A549 (cell line): Measurements from ENCODE around the gene DENND5A. TPM values are rescaled to one million over a fixed set of nuclear protein-coding genes. Genes with fewer than 3 reads are reported as not detected.

Experiments
- ATAC-seq, 2 experiments: fragments of 200-7000 bp in 1 of 2; fragments of >200 bp in 1 of 2; cut with Nextera tagmentation in 1 of 2; cut with Tn5 transposase in 1 of 2; 3 replicates each; pipeline versions ENCODE4 v1.8.0 to v1.9.1; 2018 to 2020; ENCODE audit warnings: mild to moderate bottlenecking in 1 of 2, moderate library complexity in 1 of 2
- CTCF ChIA-PET: fragments of 300-600 bp; sonication (Branson Sonifier 250); formaldehyde crosslinking; extraction: SDS; loops from one replicate; lab custom pipeline; 2021; ENCODE audit warnings: antibody characterized with exemption, inconsistent platforms; lab: Yijun Ruan, JAX
- POLR2A ChIA-PET: fragments of 350-600 bp; formaldehyde crosslinking; extraction: SDS; loops from one replicate; lab custom pipeline; 2021; ENCODE audit warnings: antibody characterized with exemption, inconsistent platforms; lab: Yijun Ruan, JAX
- DNase-seq, 2 experiments: peaks; one replicate each; pipeline versions ENCODE4 v3.0.0 to v3.0.0-alpha.2; 2011 to 2016; ENCODE audit warnings: low read depth in 1 of 2, low spot score in 1 of 2
- FAIRE-seq: peaks from 2 replicates; lab custom pipeline; 2011; peaks lifted over from hg19 to GRCh38; lab: Jason Lieb, UNC
- H3K27ac ChIP-seq, 2 experiments: fragments of >200 bp; sonication (Bioruptor Twin); formaldehyde crosslinking; 3 replicates each; pipeline ENCODE4 v1.5.1; 2016 to 2017
- H3K4me1 ChIP-seq: fragments of >200 bp; sonication (Bioruptor Twin); formaldehyde crosslinking; 3 replicates; pipeline ENCODE4 v1.6.1; 2016
- H3K4me2 ChIP-seq: fragments of >200 bp; sonication (Bioruptor Twin); formaldehyde crosslinking; 3 replicates; pipeline ENCODE4 v1.6.1; 2016
- H3K4me3 ChIP-seq: fragments of >200 bp; sonication (Bioruptor Twin); formaldehyde crosslinking; 3 replicates; pipeline ENCODE4 v1.5.1; 2016
- H3K9me3 ChIP-seq: fragments of >200 bp; sonication (Bioruptor Twin); formaldehyde crosslinking; 3 replicates; pipeline ENCODE4 v1.6.1; 2016
- ATOH8 ChIP-seq: fragments of 250-450 bp; sonication (Bioruptor Pico); IDR thresholded peaks from 2 replicates; pipeline ENCODE4 v1.5.0; 2020; ENCODE audit warnings: low read depth, mild to moderate bottlenecking, moderate library complexity
- CBX2 ChIP-seq: fragments of 200-600 bp; sonication (generic); IDR thresholded peaks from 2 replicates; pipeline ENCODE4 v1.6.1; 2016; ENCODE audit warnings: low read depth, mild to moderate bottlenecking, borderline replicate concordance
- CHD4 ChIP-seq: fragments of 200-600 bp; sonication (generic); IDR thresholded peaks from 2 replicates; pipeline ENCODE4 v1.6.1; 2016; ENCODE audit warnings: antibody characterized with exemption, mild to moderate bottlenecking, borderline replicate concordance
- CTCF ChIP-seq: fragments of >200 bp; sonication (Bioruptor Twin); formaldehyde crosslinking; IDR thresholded peaks from 3 replicates; pipeline ENCODE4 v1.5.1; 2016
- EHMT2 ChIP-seq: fragments of 200-600 bp; sonication (generic); IDR thresholded peaks from 2 replicates; pipeline ENCODE4 v1.6.1; 2016; ENCODE audit warnings: antibody characterized with exemption, low read depth, mild to moderate bottlenecking, moderate library complexity
- ESRRA ChIP-seq: fragments of 150-350 bp; IDR thresholded peaks from 2 replicates; pipeline ENCODE4 v1.6.1; 2014; ENCODE audit warnings: mild to moderate bottlenecking, low read length, borderline replicate concordance
- FOXS1 ChIP-seq: fragments of 250-450 bp; sonication (Bioruptor Pico); IDR thresholded peaks from 2 replicates; pipeline ENCODE4 v1.5.0; 2020; ENCODE audit warnings: mild to moderate bottlenecking, moderate library complexity
- GATA3 ChIP-seq: IDR thresholded peaks from 2 replicates; pipeline ENCODE4 v1.6.1; 2012; ENCODE audit warnings: borderline replicate concordance
- HES2 ChIP-seq: fragments of >200 bp; sonication (Bioruptor Twin); formaldehyde crosslinking; IDR thresholded peaks from 2 replicates; pipeline ENCODE4 v1.6.1; 2016
- HEYL ChIP-seq: fragments of 250-450 bp; sonication (Bioruptor Pico); IDR thresholded peaks from 2 replicates; pipeline ENCODE4 v1.8.0; 2021; ENCODE audit warnings: mild to moderate bottlenecking, moderate library complexity
- HOXB5 ChIP-seq: fragments of 250-450 bp; sonication (Bioruptor Pico); IDR thresholded peaks from 2 replicates; pipeline ENCODE4 v1.5.0; 2020; ENCODE audit warnings: mild to moderate bottlenecking, moderate library complexity
- JUNB ChIP-seq: fragments of >200 bp; sonication (Bioruptor Twin); formaldehyde crosslinking; IDR thresholded peaks from 2 replicates; pipeline ENCODE4 v1.6.1; 2016
- KDM1A ChIP-seq: fragments of 200-600 bp; sonication (generic); IDR thresholded peaks from 2 replicates; pipeline ENCODE4 v1.6.1; 2016; ENCODE audit warnings: low read depth, mild to moderate bottlenecking
- MAFK ChIP-seq: fragments of 450-650 bp; IDR thresholded peaks from 2 replicates; pipeline ENCODE4 v1.6.1; 2014; ENCODE audit not compliant: partially characterized antibody
- MAZ ChIP-seq: fragments of 150-350 bp; IDR thresholded peaks from 2 replicates; pipeline ENCODE4 v1.6.1; 2014; ENCODE audit warnings: antibody characterized with exemption, low read depth, low read length, borderline replicate concordance
- NR3C1 ChIP-seq: fragments of >200 bp; sonication (Bioruptor Twin); formaldehyde crosslinking; IDR thresholded peaks from 3 replicates; pipeline ENCODE4 v1.6.1; 2017
- PBX3 ChIP-seq: IDR thresholded peaks from 2 replicates; pipeline ENCODE4 v1.6.1; 2012
- PHF8 ChIP-seq: fragments of 200-600 bp; sonication (generic); IDR thresholded peaks from 2 replicates; pipeline ENCODE4 v1.6.1; 2016; ENCODE audit warnings: low read depth, mild to moderate bottlenecking, antibody characterized with exemption, moderate library complexity, borderline replicate concordance
- RCOR1 ChIP-seq: fragments of 150-350 bp; IDR thresholded peaks from 2 replicates; pipeline ENCODE4 v1.6.1; 2014; ENCODE audit warnings: antibody characterized with exemption, low read length, low read depth
- RNF2 ChIP-seq: fragments of 200-600 bp; sonication (generic); IDR thresholded peaks from 2 replicates; pipeline ENCODE4 v1.6.1; 2016; ENCODE audit warnings: low read depth, mild to moderate bottlenecking, antibody characterized with exemption, moderate library complexity, borderline replicate concordance
- SMC3 ChIP-seq: fragments of >200 bp; sonication (Bioruptor Twin); formaldehyde crosslinking; IDR thresholded peaks from 3 replicates; pipeline ENCODE4 v1.6.1; 2018; ENCODE audit warnings: inconsistent platforms
- TP53 ChIP-seq: fragments of 250-450 bp; sonication (Bioruptor Pico); IDR thresholded peaks from 2 replicates; pipeline ENCODE4 v1.5.0; 2021; ENCODE audit warnings: mild to moderate bottlenecking, moderate library complexity
- USF2 ChIP-seq: fragments of 450-650 bp; IDR thresholded peaks from 2 replicates; pipeline ENCODE4 v1.6.1; 2014; ENCODE audit warnings: antibody characterized with exemption
- ZC3H11A ChIP-seq: fragments of 450-650 bp; IDR thresholded peaks from 2 replicates; pipeline ENCODE4 v1.6.1; 2014; ENCODE audit warnings: antibody characterized with exemption, mild to moderate bottlenecking
- ZFP36 ChIP-seq: fragments of 450-650 bp; IDR thresholded peaks from 2 replicates; pipeline ENCODE4 v1.6.1; 2014; ENCODE audit warnings: borderline replicate concordance; ENCODE audit not compliant: partially characterized antibody
- WGBS: methylation state at CpG from one replicate; pipeline ENCODE4 v1.1.6; 2017; ENCODE audit errors: missing lambda C conversion rate; 5-methylcytosine and 5-hydroxymethylcytosine counted together
- polyA plus RNA-seq, 4 experiments: library from polyadenylated mRNA; depleted of rRNA in 3 of 4; stranded (reverse); fragments of >200 nt; fragmentation: RNase III in 1 of 4; extraction: RNeasy Plus Mini Kit Qiagen cat#74134 plus additional on column Dnase treatment in 1 of 4; gene quantifications; 2 replicates in 3 of 4; 3 replicates in 1 of 4; pipeline ENCODE4 v1.2.3, GENCODE V29; 2011 to 2017

DENND5A gene
- polyA plus RNA-seq, 2 of the 4 experiments (the other 2 are of a cell fraction), result 36.6 to 88.7 TPM

GRCh38 chr11:9126636-9127035, 138.5 kb downstream of the DENND5A start:
- 71% methylated on average over 2 of the region's 2 CpGs for WGBS

GRCh38 chr11:9125185-9125886, 139.8 kb downstream of the DENND5A start:
- Histone ChIP-seq H3K4me3 (no peak overlapping the region), H3K27ac (no peak overlapping the region), H3K9me3 (no peaks in the 10 kb centered on the region), H3K4me2 (no peak overlapping the region), H3K4me1 (no peaks in the 10 kb centered on the region)
- 91% methylated on average over 2 of the region's 2 CpGs for WGBS
- ChIA-PET POLR2A (no interaction called here), CTCF (interaction anchor here (0.7 to 2.7 kb wide), 4 partner anchors 12 to 33 kb away, joined by 4 to 10 read pairs (median 4); no protein-coding TSS in a partner anchor)
- ATAC-seq, result no peak
- no peak for DNase-seq
- TF ChIP-seq EHMT2, result no peak
- TF ChIP-seq MAZ, result no peak
- TF ChIP-seq ESRRA, result no peak
- TF ChIP-seq FOXS1 (CRISPR knock-in tag), result no peak
- no peak for TF ChIP-seq RNF2
- TF ChIP-seq HOXB5 (CRISPR knock-in tag), result no peak
- TF ChIP-seq KDM1A, result no peak
- TF ChIP-seq CTCF, result no peak
- TF ChIP-seq SMC3, result no peak
- TF ChIP-seq MAFK, result no peak
- no peak for TF ChIP-seq ZC3H11A
- no peak for TF ChIP-seq HES2
- TF ChIP-seq CHD4, result no peak
- TF ChIP-seq HEYL, result no peak
- TF ChIP-seq RCOR1, result no peak
- no peak for TF ChIP-seq ATOH8 (CRISPR knock-in tag)
- no peak for TF ChIP-seq GATA3
- FAIRE-seq, result no peak

More at GRCh38 chr11:9126636-9127035, 138.5 kb downstream of the DENND5A start:
- no peaks in the 10 kb centered on the region for H3K9me3 ChIP-seq
- FAIRE-seq (no peak), DNase-seq (no peak), ATAC-seq (no peak)
- H3K4me1 ChIP-seq, result no peaks in the 10 kb centered on the region
- H3K27ac ChIP-seq, result no peak overlapping the region
- H3K4me2 ChIP-seq, result no peak overlapping the region
- ChIA-PET CTCF (interaction anchor here (1.1 kb wide), 1 partner anchor 12 kb away, joined by 5 read pairs; no protein-coding TSS in a partner anchor), POLR2A (no interaction called here)
- TF ChIP-seq HEYL (no peak), ATOH8 (CRISPR knock-in tag) (no peak), GATA3 (no peak), JUNB (no peak), RNF2 (no peak), SMC3 (no peak), CBX2 (no peak), PBX3 (no peak), ZFP36 (no peak), NR3C1 (no peak), PHF8 (no peak), USF2 (no peak), TP53 (no peak)
- no peak overlapping the region for H3K4me3 ChIP-seq
